Brain microvascular endothelial cell (primary cell): ENCODE measurements around the gene TMEM63C.
"Not testable (repeated sequence)": the region's sequence is repeated elsewhere in the genome, so short reads cannot be mapped to it uniquely, and the experiment has no call there.

ENCODE experiments used
- DNase-seq: peaks from one replicate; pipeline ENCODE4 v3.0.0-alpha.2; 2020
- H3K27ac ChIP-seq: fragments of 250-450 bp; sonication (Bioruptor Pico); 2 replicates; pipeline ENCODE4 v1.5.1; 2020; ENCODE audit warnings: mild to moderate bottlenecking, moderate library complexity
- H3K27me3 ChIP-seq: fragments of 250-450 bp; sonication (Bioruptor Pico); replicated peaks from 2 replicates; pipeline ENCODE4 v1.5.1; 2020; ENCODE audit warnings: mild to moderate bottlenecking
- H3K36me3 ChIP-seq: fragments of 250-450 bp; sonication (Bioruptor Pico); replicated peaks from 2 replicates; pipeline ENCODE4 v1.5.1; 2020; ENCODE audit warnings: mild to moderate bottlenecking
- H3K4me3 ChIP-seq: 2 replicates; pipeline ENCODE4 v1.5.1; 2011; ENCODE audit warnings: low read depth, mild to moderate bottlenecking, control low read depth, low read length, moderate library complexity
- in situ Hi-C: cut with HindIII; loops from 2 replicates; pipeline ENCODE4 v1.10.0; 2017; ENCODE audit warnings: low sequenced_read_pairs, low pct_ligation_motif_present
- TF ChIP-seq, protein P1 (sequence below): IDR thresholded peaks from 2 replicates; pipeline ENCODE4 v1.5.1; 2011; ENCODE audit warnings: low read depth, mild to moderate bottlenecking, moderate library complexity, low read length, control low read depth, inconsistent platforms; ENCODE audit errors: missing control alignments

The TMEM63C gene

DNA sequence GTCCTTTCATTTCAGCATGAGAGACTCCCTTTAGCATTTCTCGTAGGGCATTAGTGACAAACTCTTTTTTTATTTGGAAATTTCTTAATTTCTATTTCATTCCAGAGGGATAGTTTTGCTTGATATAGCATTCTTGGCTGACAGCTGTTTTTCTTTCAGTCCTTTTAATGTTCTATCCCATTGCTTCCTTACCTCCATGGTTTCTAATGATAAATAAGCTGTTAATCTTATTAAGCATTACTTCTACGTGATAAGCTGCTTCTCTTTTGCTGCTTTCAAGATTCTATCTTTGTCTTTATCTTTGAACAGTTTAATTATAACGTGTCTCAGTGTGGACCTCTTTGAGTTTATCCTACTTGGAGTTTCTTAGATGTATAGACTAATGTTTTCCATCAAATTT lies 11.6 kb upstream of the TMEM63C start:
- no peak for DNase-seq
- in situ Hi-C loops, result no loop called here
- Histone ChIP-seq H3K4me3 (no peak overlapping the region), H3K36me3 (no peaks in the 10 kb centered on the region), H3K27me3 (no peaks in the 10 kb centered on the region), H3K27ac (no peak overlapping the region)
- TF ChIP-seq, protein P1, sequence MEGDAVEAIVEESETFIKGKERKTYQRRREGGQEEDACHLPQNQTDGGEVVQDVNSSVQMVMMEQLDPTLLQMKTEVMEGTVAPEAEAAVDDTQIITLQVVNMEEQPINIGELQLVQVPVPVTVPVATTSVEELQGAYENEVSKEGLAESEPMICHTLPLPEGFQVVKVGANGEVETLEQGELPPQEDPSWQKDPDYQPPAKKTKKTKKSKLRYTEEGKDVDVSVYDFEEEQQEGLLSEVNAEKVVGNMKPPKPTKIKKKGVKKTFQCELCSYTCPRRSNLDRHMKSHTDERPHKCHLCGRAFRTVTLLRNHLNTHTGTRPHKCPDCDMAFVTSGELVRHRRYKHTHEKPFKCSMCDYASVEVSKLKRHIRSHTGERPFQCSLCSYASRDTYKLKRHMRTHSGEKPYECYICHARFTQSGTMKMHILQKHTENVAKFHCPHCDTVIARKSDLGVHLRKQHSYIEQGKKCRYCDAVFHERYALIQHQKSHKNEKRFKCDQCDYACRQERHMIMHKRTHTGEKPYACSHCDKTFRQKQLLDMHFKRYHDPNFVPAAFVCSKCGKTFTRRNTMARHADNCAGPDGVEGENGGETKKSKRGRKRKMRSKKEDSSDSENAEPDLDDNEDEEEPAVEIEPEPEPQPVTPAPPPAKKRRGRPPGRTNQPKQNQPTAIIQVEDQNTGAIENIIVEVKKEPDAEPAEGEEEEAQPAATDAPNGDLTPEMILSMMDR, result no peak

DNA sequence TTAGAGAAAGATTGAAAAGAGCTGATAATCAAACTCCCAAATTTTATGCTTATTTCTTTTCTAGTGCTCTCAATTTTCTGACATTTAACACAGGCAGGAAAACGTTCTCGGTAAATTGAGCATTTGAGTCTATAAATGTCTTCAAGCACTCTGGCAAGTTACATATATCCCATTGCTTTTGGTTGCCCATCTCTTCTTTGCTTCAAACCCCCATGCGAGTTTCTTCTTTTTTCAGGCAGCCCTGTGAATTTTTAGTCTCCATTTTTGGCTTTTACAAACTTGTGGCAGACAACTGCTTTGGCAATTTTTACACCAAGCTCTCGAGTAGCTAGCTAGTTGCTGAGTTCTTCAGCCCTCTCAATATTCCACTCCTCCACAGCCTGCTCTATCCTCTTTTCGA lies 8.7 kb upstream of the TMEM63C start:
- DNase-seq, result no peak
- Histone ChIP-seq H3K27me3 (no peaks in the 10 kb centered on the region), H3K36me3 (no peaks in the 10 kb centered on the region), H3K27ac (no peak overlapping the region), H3K4me3 (no peak overlapping the region)
- TF ChIP-seq, protein P1, result no peak
- in situ Hi-C loops, result no loop called here

DNA sequence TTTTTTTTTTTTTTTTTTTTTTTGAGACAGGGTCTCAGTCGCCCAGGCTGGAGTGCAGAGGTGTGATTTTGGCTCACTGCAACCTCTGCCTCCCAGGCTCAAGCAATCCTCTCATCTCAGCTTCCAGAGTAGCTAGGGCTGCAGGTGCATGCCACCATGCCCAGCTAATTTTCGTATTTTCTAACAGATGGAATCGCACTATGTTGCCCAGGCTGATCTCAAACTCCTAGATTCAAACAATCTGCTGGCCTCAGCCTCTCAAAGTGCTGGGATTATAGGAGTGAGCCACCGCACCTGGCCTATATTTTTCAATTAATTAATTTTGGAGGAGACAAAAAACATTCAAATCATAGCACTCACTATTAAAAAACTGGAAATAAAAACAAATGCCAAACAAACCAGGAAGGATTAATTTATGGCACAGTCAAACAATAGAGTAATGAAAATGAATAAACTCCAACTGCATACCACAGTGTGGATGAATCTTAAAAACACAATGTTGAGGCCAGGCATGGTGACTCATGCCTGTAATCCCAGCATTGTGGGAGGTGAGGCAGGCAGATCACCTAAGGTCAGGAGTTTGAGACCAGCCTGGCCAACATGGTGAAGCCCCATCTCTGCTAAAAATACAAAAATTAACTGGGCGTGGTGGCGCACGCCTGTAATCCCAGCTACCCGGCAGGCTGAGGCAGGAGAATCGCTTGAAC lies 7.5 kb upstream of the TMEM63C start:
- H3K36me3 ChIP-seq, DNase-seq, H3K27ac ChIP-seq, H3K4me3 ChIP-seq, in situ Hi-C loops, H3K27me3 ChIP-seq: not testable (repeated sequence)

GRCh38 chr14:77175843-77176242 lies 5.8 kb upstream of the TMEM63C start:
- no peak for DNase-seq
- no peaks in the 10 kb centered on the region for H3K36me3 ChIP-seq
- no peak overlapping the region for H3K4me3 ChIP-seq
- H3K27ac ChIP-seq, result no peak overlapping the region
- no peaks in the 10 kb centered on the region for H3K27me3 ChIP-seq
- TF ChIP-seq, protein P1, result no peak
- in situ Hi-C loops, result no loop called here

DNA sequence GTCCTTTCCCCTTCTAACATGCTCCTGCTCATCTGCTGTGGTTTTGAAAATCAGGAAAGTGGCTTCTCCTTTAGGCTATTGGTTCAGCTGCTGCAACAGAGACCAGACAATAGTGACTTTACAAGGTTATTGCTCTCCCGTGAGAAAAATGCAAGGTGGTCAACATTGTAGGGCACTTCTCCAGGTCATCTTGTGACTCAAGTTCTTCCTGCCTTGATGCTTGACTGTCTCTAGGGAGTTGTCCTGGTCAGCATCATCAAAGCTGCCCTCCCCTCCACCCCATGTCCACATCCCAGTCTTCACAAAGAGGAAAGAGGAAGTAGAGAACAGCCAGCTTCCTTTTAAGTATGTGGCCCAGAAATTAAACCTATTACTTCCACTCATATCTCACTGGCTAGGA lies 3.9 kb upstream of the TMEM63C start:
- no peak overlapping the region for H3K27ac ChIP-seq
- TF ChIP-seq, protein P1, result no peak
- peaks cover 14% of the 10 kb centered on the region for H3K27me3 ChIP-seq
- no peaks in the 10 kb centered on the region for H3K36me3 ChIP-seq
- DNase-seq, result no peak
- no peak overlapping the region for H3K4me3 ChIP-seq
- in situ Hi-C loops, result no loop called here

GRCh38 chr14:77178656-77179055 lies 2.9 kb upstream of the TMEM63C start:
- in situ Hi-C loops, result no loop called here
- H3K27me3 ChIP-seq, result peaks cover 15% of the 10 kb centered on the region
- no peak for DNase-seq
- no peak overlapping the region for H3K4me3 ChIP-seq
- TF ChIP-seq, protein P1, result no peak
- H3K36me3 ChIP-seq, result no peaks in the 10 kb centered on the region
- no peak overlapping the region for H3K27ac ChIP-seq
